Stimulated activated naive B cell treated with anti-CD40 and anti-IgM and Interleukin-4, amounts not matched to agents 10 μg/mL and 1 μg/mL and 100 μg/mL, for 72 hours (primary cell): ENCODE data around the gene SLC30A2.

ENCODE experiments used
- ATAC-seq, 2 donors: fragments of 150-1000 bp; cut with Tn5 transposase; replicated peaks; 2 replicates each; pipeline ENCODE4 v1.10.0; 2021; ENCODE audit warnings: moderate library complexity in 1 of 2
- DNase-seq: peaks from one replicate; pipeline ENCODE4 v3.0.0; 2021
- H3K27ac Mint-ChIP-seq: one replicate; pipeline ENCODE4 v1.8.0; 2022; ENCODE audit warnings: mild to moderate bottlenecking, mixed read lengths
- H3K27me3 Mint-ChIP-seq, 2 donors: one replicate each; pipeline ENCODE4 v1.8.0; 2022; ENCODE audit warnings: mixed read lengths in 2 of 2
- H3K36me3 Mint-ChIP-seq, 2 donors: one replicate each; pipeline ENCODE4 v1.8.0; 2022; ENCODE audit warnings: mixed read lengths in 2 of 2, mild to moderate bottlenecking in 1 of 2
- H3K4me1 Mint-ChIP-seq, 2 donors: one replicate each; pipeline ENCODE4 v1.8.0; 2022; ENCODE audit warnings: mixed read lengths in 2 of 2, mild to moderate bottlenecking in 1 of 2
- H3K4me3 Mint-ChIP-seq, 2 donors: one replicate each; pipeline ENCODE4 v1.8.0; 2022; ENCODE audit warnings: mild to moderate bottlenecking in 2 of 2, mixed read lengths in 2 of 2, moderate library complexity in 1 of 2
- H3K9me3 Mint-ChIP-seq, 2 donors: one replicate each; pipeline ENCODE4 v1.8.0; 2022; ENCODE audit warnings: mixed read lengths in 2 of 2, mild to moderate bottlenecking in 1 of 2

Gene SLC30A2

DNA sequence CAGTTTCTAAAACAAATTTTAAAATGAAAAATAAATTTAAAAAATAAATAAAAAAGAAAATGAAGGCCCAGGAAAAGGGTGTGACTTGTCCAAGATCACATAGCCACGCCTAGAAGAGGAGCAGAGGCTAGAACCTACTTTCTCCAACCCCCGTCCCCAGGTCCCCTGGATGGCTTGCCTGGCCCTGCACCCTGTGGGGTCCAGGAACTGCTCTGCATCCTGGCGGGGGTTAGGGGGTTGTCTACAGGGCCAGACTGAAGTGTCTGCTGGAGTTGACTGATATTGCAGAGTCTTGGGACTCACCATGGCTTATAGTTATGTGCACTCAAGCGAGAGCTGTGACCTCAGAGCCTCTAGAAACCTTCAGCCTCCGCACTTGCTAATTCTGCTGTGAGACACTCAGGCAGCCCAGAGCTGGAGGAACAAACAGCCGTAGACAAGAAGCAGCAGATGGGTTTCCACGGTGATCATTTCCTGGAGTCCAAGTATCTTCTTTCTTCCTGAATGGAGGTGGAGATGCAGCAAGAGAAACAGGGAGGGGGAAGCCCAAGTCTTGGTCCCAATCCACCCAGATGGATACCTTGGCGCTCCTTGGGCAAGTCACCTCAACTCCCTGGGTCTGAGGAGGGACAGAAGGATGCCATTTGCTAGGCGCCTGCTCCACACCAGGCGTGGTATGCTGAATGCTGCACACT is 29.5 kb downstream of the SLC30A2 start:
- ATAC-seq (peak; percentile 77 to 91), DNase-seq (no peak)
- H3K4me1 Mint-ChIP-seq, result peaks cover 10 to 17% of the 10 kb centered on the region in 2 donors
- no peak overlapping the region for H3K4me3 Mint-ChIP-seq
- H3K27ac Mint-ChIP-seq, result no peak overlapping the region
- no peaks in the 10 kb centered on the region for H3K36me3 Mint-ChIP-seq
- H3K9me3 Mint-ChIP-seq, result no peaks in the 10 kb centered on the region
- peaks cover under 1 to 8% of the 10 kb centered on the region in 2 donors for H3K27me3 Mint-ChIP-seq

DNA sequence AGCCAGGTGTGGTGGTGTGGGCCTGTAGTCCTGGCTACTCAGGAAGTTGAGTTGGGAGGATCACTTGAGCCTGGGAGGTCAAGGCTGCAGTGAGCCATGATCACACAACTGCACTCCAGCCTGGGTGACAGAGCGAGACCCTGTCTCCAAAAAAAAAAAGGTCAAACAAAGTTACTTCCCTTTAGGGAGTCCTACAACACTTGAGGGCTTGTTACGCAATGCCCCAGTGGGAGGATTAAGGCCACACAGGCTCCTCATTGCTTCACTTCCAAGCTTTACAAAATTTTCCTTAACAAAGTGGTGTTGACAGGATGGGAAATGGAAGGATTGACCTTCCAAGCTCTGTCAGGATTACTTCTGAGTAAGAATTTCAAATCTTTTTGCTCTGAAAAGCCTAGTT is 30.6 kb downstream of the SLC30A2 start:
- Mint-ChIP-seq H3K27me3 (peaks cover 0 to 4% of the 10 kb centered on the region in 2 donors), H3K36me3 (no peaks in the 10 kb centered on the region), H3K27ac (no peak overlapping the region), H3K9me3 (no peaks in the 10 kb centered on the region), H3K4me1 (peaks cover 10 to 17% of the 10 kb centered on the region in 2 donors), H3K4me3 (no peak overlapping the region)
- ATAC-seq, result no peak
- no peak for DNase-seq

DNA sequence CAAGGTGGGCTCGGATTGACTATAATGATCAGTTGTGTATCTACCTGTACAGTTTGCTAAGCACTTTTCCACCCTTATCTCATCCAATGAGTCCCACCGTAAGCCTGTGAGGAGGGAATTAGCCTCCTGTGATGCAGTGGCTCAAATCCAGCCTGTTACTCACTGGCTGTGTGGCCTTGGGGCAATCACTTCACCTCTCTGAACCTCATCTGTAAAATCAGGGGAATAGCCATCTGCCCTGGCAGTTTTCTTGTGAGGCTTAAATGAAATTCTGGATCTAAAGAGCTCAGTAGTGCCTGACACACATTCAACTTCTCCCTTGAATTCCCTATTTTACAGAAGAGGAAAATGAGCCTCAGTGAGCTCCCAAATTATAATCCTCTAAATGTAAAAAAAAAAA is 31.7 kb downstream of the SLC30A2 start:
- ATAC-seq (no peak), DNase-seq (no peak)
- Mint-ChIP-seq H3K4me3 (no peak overlapping the region), H3K9me3 (no peaks in the 10 kb centered on the region), H3K27me3 (peaks cover 0 to 3% of the 10 kb centered on the region in 2 donors), H3K36me3 (no peaks in the 10 kb centered on the region), H3K4me1 (peaks cover 6 to 9% of the 10 kb centered on the region in 2 donors), H3K27ac (no peak overlapping the region)

DNA sequence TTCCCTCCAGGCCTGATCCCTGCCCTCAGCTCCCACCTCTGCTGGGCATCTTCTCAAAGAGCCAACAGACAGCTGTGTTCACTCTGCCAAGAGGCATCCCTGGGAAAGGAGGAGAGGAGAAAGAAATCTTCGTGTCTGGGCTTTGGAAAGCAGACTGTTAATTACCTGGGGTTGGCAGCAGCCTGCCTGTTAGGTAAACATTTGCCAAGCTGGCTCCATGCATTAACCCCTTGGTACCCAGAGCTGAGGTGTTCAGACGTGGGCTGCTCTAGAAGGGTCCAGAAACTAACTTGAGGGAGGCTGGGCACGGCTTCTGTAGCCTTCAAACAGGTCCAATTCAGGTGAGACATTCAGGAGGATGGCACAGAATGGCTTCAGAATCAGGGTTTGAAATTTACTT is 33.1 kb downstream of the SLC30A2 start:
- Mint-ChIP-seq H3K4me1 (peaks cover 6 to 9% of the 10 kb centered on the region in 2 donors), H3K9me3 (no peaks in the 10 kb centered on the region), H3K36me3 (no peaks in the 10 kb centered on the region), H3K27ac (no peak overlapping the region), H3K4me3 (no peak overlapping the region), H3K27me3 (peaks cover under 1 to 3% of the 10 kb centered on the region in 2 donors)
- ATAC-seq, result no peak
- DNase-seq, result no peak

DNA sequence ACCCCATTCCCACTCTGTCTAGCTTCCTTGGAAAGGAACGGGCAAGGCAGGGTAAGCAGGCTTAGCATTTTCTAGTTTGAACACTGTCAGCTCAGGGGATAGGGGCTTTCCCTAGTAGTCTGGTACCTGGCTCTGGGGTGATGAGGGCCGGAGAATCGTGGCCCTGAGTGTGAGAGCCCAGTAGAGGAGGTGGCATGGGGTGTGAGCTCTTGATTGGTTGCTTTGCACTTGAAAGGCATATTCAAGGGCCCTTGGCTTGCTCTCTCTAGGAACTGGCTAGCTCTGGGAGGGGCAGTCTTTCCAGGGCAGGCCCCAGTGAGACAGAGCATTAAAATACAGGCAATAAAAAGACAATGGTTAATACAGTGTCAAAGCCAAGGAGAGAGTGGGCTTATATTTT is 35.1 kb downstream of the SLC30A2 start:
- Mint-ChIP-seq H3K4me1 (peaks cover 0 to 2% of the 10 kb centered on the region in 2 donors), H3K27ac (peak overlapping the region; percentile 14), H3K27me3 (peaks cover 5 to 9% of the 10 kb centered on the region in 2 donors), H3K36me3 (no peaks in the 10 kb centered on the region), H3K4me3 (no peak overlapping the region), H3K9me3 (no peaks in the 10 kb centered on the region)
- no peak for DNase-seq
- ATAC-seq, result no peak

DNA sequence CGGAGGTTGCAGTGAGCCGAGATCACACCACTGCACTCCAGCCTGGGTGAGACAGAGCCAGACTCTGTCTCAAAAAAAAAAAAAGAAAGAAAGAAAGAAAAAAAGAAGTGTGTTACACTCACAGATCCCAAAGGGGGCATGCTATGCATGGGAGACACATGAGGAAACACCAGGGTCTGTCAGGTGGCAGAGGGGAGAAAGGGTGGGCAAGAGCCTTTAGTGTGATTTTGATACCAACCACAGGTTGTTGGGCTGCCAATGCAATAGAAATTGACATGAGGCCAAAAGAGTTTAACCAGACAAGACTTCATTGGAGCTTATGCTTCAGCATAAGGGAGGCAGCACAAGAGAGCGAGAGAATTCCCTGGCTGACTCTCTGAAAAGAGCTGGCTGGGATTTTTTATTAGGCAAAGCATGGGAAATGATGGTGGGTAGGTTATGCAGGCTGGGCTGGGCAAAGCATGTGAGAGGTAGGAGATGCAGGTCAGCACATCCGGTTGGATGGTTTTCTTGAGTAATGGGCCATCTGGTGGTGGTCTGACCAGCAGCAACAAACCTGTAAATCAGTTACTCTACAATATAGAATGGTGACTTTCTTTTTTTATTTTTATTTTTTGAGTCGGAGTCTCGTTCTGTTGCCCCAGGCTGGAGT is 36.0 kb downstream of the SLC30A2 start:
- no peak overlapping the region for H3K4me3 Mint-ChIP-seq
- peaks cover 0 to 2% of the 10 kb centered on the region in 2 donors for H3K4me1 Mint-ChIP-seq
- no peak overlapping the region for H3K27ac Mint-ChIP-seq
- no peaks in the 10 kb centered on the region for H3K9me3 Mint-ChIP-seq
- ATAC-seq (no peak), DNase-seq (no peak)
- peaks cover 5 to 9% of the 10 kb centered on the region in 2 donors for H3K27me3 Mint-ChIP-seq
- no peaks in the 10 kb centered on the region for H3K36me3 Mint-ChIP-seq

DNA sequence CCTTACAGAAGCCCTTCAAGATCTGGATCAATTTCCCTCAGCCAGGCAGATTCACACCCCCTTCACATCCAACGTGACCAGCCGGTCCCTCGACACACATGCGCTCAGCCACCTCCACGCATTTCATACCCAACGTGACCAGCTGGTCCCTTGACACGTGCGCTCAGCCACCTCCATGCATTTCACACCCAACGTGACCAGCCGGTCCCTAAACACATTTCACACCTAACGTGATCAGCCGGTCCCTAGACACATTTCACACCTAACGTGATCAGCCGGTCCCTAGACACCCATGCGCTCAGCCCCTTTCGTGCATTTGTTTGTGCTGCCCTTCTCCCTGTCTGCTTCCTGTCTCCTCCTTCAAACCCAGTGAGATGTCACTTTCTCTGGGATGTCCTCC is 39.2 kb downstream of the SLC30A2 start:
- Mint-ChIP-seq H3K36me3 (no peaks in the 10 kb centered on the region), H3K4me3 (no peak overlapping the region), H3K27me3 (peaks cover 5 to 9% of the 10 kb centered on the region in 2 donors), H3K9me3 (no peaks in the 10 kb centered on the region), H3K27ac (peak overlapping the region; percentile 0), H3K4me1 (peaks cover 2 to 8% of the 10 kb centered on the region in 2 donors)
- no peak for ATAC-seq
- DNase-seq, result no peak

DNA sequence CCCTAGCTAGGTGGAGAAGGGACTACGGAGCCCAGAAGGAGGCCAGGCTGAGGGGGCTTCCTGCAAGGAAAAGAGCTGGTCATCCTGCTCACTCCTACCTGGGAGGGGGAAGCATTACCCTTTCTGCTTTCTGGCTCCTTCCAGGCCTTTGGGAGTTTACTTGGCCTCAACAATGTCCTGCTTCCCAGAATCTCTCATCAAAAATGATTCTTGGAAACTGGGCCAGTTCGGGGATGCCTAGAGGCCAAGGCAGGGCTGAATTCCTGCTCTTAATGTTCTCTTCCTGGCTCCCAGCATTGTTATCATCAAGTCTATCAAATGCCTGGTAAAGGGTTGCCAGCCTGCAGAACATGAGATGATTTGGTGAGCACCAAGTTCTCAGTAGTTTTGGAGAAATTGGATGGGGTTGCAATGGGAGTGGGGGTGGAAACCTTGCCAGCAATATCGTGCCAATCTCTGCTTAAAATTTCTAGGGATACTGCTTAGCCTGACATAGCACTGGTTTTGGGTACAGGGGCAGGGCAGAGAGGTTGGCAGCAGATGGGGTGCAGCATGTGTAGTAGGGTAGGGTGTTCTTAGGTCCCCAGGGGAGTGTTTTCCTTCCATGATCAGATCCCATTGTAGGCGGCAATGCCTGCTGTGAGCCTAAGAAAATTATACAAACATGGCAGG is 40.3 kb downstream of the SLC30A2 start:
- no peaks in the 10 kb centered on the region for H3K9me3 Mint-ChIP-seq
- no peak for ATAC-seq

DNA sequence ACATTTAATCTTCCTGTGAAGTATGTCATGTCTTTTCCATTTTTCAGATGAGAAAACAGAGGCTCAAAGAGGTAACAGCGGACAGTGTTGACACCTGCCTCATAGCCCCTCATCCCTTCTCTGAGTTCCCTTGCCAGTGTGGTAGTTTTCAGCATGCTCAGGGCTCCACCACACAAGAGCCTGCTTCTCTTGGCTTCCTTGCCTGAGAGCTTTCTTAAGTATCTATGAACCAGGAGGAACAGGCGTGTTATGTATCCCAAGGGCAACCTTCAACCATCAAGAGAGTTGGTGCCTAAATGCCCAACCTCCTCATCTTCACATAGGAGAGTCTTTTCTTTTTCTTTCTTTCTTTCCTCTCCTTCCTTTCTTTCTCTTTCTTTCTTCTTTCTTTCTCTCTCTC is 42.2 kb downstream of the SLC30A2 start:
- no peaks in the 10 kb centered on the region for H3K36me3 Mint-ChIP-seq
- H3K4me1 Mint-ChIP-seq, result peaks cover 2 to 9% of the 10 kb centered on the region in 2 donors
- H3K27ac Mint-ChIP-seq, result no peak overlapping the region
- peaks cover 5 to 6% of the 10 kb centered on the region in 2 donors for H3K27me3 Mint-ChIP-seq
- DNase-seq, result no peak
- ATAC-seq, result no peak
- H3K9me3 Mint-ChIP-seq, result no peaks in the 10 kb centered on the region
- H3K4me3 Mint-ChIP-seq, result no peak overlapping the region

More for the DNA sequence above, 40.3 kb downstream of the SLC30A2 start:
- Mint-ChIP-seq H3K27ac (no peak overlapping the region), H3K27me3 (peaks cover 5 to 9% of the 10 kb centered on the region in 2 donors), H3K36me3 (no peaks in the 10 kb centered on the region), H3K4me1 (peaks cover 2 to 8% of the 10 kb centered on the region in 2 donors), H3K4me3 (no peak overlapping the region)
- no peak for DNase-seq

DNA sequence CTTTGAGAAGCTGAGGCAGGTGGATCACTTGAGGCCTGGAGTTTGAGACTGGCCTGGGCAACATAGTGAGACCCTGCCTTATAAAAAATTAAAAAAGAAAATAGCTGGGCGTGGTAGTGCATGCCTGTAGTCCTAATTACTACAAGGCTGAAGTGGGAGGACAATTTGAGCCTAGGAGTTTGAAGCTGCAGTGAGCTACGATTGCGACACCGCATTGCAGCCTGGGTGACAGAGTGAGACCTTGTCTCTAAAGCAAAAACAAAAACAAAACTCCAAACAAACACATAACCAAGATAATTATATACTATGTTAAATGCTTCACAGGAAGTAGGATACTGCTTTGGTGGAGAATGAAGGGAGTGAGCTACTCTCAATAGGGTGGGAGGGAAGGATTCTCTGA is 42.7 kb downstream of the SLC30A2 start:
- DNase-seq (no peak), ATAC-seq (no peak)
- Mint-ChIP-seq H3K27ac (no peak overlapping the region), H3K27me3 (peaks cover 5 to 6% of the 10 kb centered on the region in 2 donors), H3K36me3 (no peaks in the 10 kb centered on the region), H3K4me1 (peaks cover 3 to 14% of the 10 kb centered on the region in 2 donors), H3K9me3 (no peaks in the 10 kb centered on the region), H3K4me3 (no peak overlapping the region)

DNA sequence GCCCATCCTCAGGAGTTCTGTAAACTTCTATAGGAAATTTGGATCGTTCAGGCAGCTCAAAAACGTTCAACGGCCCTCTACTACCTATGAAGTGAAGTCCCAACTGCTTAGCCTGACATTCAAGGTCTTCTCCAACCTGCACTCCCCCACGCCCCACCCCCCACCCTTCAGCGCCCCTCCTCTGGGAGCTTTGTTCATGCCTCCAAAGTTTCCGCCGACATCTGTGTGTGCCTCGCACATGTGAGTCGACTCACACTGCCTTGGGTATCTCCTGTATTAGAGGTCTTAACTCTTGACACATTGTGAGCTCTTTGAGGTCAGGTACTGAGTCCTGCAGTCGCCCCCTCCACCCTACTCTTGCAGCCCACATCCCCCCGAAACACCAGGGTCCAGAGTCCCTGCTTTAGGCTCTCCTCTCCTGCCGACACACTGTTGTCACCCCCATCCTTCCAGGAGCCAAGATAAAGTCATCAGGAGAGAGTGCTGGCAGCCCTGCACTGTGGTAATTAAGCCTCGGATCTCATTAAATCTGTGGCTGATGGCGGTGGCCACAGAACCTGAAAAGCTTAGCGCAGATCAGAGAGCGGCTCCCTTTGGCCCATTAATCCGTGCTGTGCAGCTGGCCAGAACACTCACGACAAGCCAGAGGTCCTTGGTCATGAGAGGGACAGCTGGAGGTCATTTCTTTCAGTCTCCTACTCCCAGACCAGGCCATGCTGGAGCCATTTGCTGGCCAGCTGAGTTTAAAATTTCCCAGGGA is 46.7 kb downstream of the SLC30A2 start:
- Mint-ChIP-seq H3K9me3 (no peaks in the 10 kb centered on the region), H3K4me3 (no peak overlapping the region), H3K36me3 (peaks cover 3 to 11% of the 10 kb centered on the region in 2 donors), H3K27ac (no peak overlapping the region), H3K27me3 (no peaks in the 10 kb centered on the region), H3K4me1 (peaks cover 9 to 23% of the 10 kb centered on the region in 2 donors)
- no peak for ATAC-seq
- no peak for DNase-seq

DNA sequence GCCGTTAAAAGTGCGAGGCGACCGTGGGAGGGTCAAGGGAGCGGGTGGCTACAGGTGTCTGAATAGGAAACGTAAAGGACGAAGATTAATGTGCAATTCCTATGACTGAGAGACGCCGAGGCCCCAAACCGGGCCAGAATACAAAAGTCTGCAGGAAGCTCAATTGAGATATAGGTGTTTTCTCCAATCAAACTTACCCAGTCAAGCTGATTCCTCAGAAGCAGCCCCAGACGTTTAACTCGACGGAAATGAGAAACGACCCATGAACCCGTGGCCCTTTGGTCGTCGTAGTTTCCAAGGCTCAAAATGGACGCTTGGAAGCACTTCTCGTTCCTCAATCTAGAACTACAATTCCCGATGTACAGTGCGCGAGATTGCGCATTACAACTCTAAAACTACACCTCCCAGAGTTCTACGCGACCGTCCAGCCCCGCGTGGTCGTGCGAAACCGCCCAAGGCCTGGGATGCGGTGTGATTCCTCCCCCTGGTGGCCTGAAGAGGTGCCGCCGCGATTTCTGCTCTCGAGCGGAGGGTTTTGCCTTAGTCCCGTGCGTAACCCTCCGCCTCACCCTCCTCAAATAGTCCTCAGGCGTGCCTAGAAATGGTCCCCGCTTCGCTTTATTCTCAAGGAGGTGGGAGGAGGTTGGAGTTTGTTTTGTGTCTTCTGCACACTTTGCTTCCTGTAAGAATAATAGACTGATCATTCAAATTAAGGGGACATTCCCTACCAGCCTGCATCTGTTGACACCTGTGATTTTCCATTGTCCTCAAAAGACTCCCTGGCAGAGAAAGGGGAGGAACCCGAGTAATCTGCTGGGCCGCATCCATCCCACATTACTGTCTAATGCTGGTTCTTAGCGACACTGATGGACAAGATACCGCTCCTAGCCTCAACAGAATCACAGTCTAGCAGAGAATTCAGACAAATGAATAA is 47.8 kb downstream of the SLC30A2 start, which contains the start of gene PAFAH2:
Gene PAFAH2 (minus strand): TSS at position 236 of the 934 bp plus-strand sequence. CDS start 7,247 bp downstream, outside the sequence.
- Mint-ChIP-seq H3K36me3 (peaks cover 9 to 14% of the 10 kb centered on the region in 2 donors), H3K27ac (peak within 1 kb of the TSS; percentile 99), H3K27me3 (no peaks in the 10 kb centered on the region), H3K4me3 (peak within 1 kb of the TSS; percentile 92 to 98), H3K9me3 (no peaks in the 10 kb centered on the region), H3K4me1 (peaks cover 10 to 25% of the 10 kb centered on the region in 2 donors)
- DNase-seq (peak; percentile 96), ATAC-seq (peak; percentile 96)
